ENCODE measurements around the gene TBX2. TPM values are rescaled to one million over a fixed set of nuclear protein-coding genes. Genes with fewer than 3 reads are reported as not detected.

The TBX2 gene
- total and polyA plus RNA-seq, 9 of the 15 experiments (the other 6 are each of a cell fraction or from before 2014, with no cell fraction given), result 0.18 TPM; not detected in 8

- no peak for FAIRE-seq
- POLR2A ChIA-PET, result no interaction called here
- TF ChIP-seq ARNT (IDR thresholded peaks at IDR 0.05) (no peak), ZBTB11 (CRISPR knock-in tag; IDR thresholded peaks at IDR 0.05) (peak in 1 of 3 experiments; percentile 82; a peak in 2 of 6 replicates)
- Histone ChIP-seq H3K36me3 (ENCODE audit: control insufficient read depth, insufficient read depth, low read length) (no peaks in the 10 kb centered on the region), H3K9me3 (replicated peaks; ENCODE audit: control insufficient read depth, insufficient read depth, low read depth, low read length) (no peaks in the 10 kb centered on the region), H3K4me2 (ENCODE audit: insufficient read depth, low read length) (no peak overlapping the region), H3K4me3 (no peak overlapping the region), H4K20me1 (replicated peaks; ENCODE audit: control insufficient read depth, insufficient read depth, low read length) (no peaks in the 10 kb centered on the region), H3K79me2 (ENCODE audit: control insufficient read depth, insufficient read depth, low read length) (no peaks in the 10 kb centered on the region), H3K27ac (ENCODE audit: extremely low read depth, low read depth, low read length) (no peak overlapping the region), H2AFZ (ENCODE audit: low read depth, low read length) (no peak overlapping the region), H3K9me1 (ENCODE audit: control insufficient read depth, insufficient read depth, low read length) (no peaks in the 10 kb centered on the region), H3K27me3 (ENCODE audit: control insufficient read depth in 2 of 2, insufficient read depth in 2 of 2, low read length in 2 of 2) (peaks cover 17 to 70% of the 10 kb centered on the region in 2 experiments; a peak in 3 of 5 replicates), H3K9ac (ENCODE audit: insufficient read depth in 1 of 2, low read depth in 2 of 2, low read length in 2 of 2) (no peak overlapping the region), H3K4me1 (replicated peaks in 1 of 2; ENCODE audit: control insufficient read depth in 2 of 2, insufficient read depth in 2 of 2, low read length in 2 of 2) (peaks cover 0 to 14% of the 10 kb centered on the region in 2 experiments; a peak in 2 of 5 replicates)
- intact Hi-C loops (cut with micrococcal nuclease), result no loop called here
- in situ Hi-C loops (cut with MboI), result no loop called here
- CTCF ChIA-PET (ENCODE audit: low intra/inter-chr PET ratio), result no interaction called here
- BruUV-seq (replicated peaks), result no TSS peak
- no peak for ATAC-seq
- 45% methylated on average over 45 of the region's 66 CpGs for WGBS (ENCODE audit: insufficient coverage, low coverage, missing lambda C conversion rate)
- DNase-seq (ENCODE audit: extremely low read depth in 1 of 4, low spot score in 3 of 4), result no peak
These were observed 4.4 kb downstream of the TBX2 start for GRCh38 chr17:61403801-61404662.
